Stimulated activated CD4-positive, alpha-beta T cell treated with anti-CD3 and anti-CD28 coated beads, Interleukin-12 subunit alpha, Interleukin-12 subunit beta, amount 100 ng/mL, for 4 hours (primary cell): ENCODE measurements around the gene SPHK2.
"Not testable (repeated sequence)": the region's sequence is repeated elsewhere in the genome, so short reads cannot be mapped to it uniquely, and the experiment has no call there.

ENCODE experiments used
- DNase-seq: peaks from one replicate; pipeline ENCODE4 v3.0.0-alpha.2; 2020

The SPHK2 gene

GRCh38 chr19:48624791-48625723 lies 5.8 kb downstream of the SPHK2 start:
- DNase-seq, result no peak

DNA sequence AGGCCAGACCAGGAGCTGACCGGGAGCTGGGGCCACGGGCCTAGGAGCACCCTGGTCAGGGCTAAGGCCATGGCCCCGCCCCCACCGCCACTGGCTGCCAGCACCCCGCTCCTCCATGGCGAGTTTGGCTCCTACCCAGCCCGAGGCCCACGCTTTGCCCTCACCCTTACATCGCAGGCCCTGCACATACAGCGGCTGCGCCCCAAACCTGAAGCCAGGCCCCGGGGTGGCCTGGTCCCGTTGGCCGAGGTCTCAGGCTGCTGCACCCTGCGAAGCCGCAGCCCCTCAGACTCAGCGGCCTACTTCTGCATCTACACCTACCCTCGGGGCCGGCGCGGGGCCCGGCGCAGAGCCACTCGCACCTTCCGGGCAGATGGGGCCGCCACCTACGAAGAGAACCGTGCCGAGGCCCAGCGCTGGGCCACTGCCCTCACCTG lies 6.6 kb downstream of the SPHK2 start:
- no peak for DNase-seq

- no peak for DNase-seq
Observed at GRCh38 chr19:48627201-48627864, 8.0 kb downstream of the SPHK2 start.

DNA sequence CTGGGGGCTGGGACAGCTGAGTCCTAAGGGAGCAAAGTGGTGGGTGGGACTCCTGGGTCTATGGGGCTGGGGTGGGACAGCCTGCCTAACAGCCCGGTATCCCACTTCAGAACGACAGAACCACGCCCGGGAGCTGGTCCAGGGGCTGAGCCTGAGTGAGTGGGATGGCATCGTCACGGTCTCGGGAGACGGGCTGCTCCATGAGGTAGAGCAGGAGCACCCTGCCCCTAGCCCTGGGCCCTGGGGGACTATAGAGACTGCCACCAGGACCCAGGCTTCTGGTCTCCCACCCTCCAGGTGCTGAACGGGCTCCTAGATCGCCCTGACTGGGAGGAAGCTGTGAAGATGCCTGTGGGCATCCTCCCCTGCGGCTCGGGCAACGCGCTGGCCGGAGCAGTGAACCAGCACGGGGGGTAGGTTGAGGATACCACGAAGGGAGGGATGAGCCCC lies 8.6 kb downstream of the SPHK2 start:
- no peak for DNase-seq

DNA sequence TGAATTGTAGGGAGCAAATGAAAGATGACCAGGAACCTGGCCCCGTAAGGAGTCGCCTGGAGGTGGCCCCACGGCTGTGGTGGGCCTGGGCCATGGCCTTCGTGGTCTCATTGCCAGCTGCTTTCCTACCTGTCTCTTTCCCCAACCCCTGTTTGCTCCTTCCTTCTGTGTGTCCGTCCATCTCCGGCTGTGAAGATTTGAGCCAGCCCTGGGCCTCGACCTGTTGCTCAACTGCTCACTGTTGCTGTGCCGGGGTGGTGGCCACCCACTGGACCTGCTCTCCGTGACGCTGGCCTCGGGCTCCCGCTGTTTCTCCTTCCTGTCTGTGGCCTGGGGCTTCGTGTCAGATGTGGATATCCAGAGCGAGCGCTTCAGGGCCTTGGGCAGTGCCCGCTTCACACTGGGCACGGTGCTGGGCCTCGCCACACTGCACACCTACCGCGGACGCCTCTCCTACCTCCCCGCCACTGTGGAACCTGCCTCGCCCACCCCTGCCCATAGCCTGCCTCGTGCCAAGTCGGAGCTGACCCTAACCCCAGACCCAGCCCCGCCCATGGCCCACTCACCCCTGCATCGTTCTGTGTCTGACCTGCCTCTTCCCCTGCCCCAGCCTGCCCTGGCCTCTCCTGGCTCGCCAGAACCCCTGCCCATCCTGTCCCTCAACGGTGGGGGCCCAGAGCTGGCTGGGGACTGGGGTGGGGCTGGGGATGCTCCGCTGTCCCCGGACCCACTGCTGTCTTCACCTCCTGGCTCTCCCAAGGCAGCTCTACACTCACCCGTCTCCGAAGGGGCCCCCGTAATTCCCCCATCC lies 9.4 kb downstream of the SPHK2 start:
- DNase-seq, result no peak

GRCh38 chr19:48629297-48629598 lies 9.9 kb downstream of the SPHK2 start:
- DNase-seq, result no peak

- DNase-seq, result no peak
Observed at GRCh38 chr19:48629599-48630295, 10.4 kb downstream of the SPHK2 start.

DNA sequence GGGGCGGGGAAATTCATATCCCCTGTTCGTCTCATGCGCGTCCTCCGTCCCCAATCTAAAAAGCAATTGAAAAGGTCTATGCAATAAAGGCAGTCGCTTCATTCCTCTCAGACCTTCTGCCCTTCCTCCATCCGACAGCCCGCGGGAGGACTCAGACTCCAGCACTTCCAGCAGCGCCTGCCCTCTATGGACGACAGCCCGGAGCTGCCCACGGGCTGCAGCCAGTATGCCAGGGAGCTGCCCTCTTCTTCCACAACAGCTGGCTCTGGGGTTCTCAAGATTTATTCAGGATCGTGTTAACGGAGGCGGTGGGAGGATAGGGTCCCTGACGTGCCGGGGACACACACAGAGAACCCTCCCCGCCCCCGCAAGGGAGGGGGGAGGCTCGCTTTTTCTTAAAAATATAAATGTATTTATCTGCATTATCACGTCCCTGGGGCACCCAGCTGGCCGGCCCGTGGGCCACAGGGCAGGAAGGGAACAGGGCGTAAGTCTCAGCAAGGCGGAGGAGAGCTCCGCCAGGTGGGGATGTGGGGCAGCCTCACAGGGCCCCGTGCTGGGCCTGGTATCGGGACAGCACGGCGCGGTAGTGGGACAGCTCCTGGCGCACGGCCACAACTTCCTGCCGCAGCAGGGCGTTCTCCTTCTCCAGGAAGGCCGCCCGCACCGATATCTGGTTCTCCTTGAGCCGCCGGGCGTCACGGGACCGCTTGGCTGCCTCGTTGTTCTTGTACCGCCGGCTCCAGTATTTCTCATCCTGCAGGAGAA lies 11.2 kb downstream of the SPHK2 start:
- no peak for DNase-seq

GRCh38 chr19:48631225-48631624 lies 11.9 kb downstream of the SPHK2 start:
- no peak for DNase-seq

GRCh38 chr19:48632286-48632685 lies 13.0 kb downstream of the SPHK2 start:
- not testable (repeated sequence) for DNase-seq

DNA sequence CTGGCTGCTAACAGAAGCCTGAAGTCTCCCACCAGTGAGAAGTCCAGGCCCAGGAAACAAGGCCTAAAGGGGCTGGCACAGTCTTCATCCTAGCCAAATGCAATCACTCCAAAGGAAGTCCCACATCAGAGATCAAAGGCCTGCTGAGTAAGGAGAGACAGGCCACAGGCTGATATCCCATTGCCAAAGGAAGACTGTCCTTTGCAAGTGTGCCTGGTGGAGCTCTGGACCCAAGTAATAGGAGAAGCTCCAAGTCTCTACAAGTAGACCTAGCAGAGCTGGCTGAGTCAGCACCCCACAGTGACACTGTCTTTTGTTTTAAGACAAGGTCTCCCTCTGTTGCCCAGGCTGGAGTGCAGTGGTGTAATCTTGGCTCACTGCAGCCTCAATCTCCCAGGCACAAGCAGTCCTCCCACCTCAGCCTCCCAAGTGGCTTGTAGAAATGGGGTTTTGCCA lies 13.4 kb downstream of the SPHK2 start:
- no peak for DNase-seq

- DNase-seq, result no peak
Observed at GRCh38 chr19:48633148-48634035, 14.1 kb downstream of the SPHK2 start.

- DNase-seq, result no peak
Observed at GRCh38 chr19:48634036-48634342, 14.7 kb downstream of the SPHK2 start.

DNA sequence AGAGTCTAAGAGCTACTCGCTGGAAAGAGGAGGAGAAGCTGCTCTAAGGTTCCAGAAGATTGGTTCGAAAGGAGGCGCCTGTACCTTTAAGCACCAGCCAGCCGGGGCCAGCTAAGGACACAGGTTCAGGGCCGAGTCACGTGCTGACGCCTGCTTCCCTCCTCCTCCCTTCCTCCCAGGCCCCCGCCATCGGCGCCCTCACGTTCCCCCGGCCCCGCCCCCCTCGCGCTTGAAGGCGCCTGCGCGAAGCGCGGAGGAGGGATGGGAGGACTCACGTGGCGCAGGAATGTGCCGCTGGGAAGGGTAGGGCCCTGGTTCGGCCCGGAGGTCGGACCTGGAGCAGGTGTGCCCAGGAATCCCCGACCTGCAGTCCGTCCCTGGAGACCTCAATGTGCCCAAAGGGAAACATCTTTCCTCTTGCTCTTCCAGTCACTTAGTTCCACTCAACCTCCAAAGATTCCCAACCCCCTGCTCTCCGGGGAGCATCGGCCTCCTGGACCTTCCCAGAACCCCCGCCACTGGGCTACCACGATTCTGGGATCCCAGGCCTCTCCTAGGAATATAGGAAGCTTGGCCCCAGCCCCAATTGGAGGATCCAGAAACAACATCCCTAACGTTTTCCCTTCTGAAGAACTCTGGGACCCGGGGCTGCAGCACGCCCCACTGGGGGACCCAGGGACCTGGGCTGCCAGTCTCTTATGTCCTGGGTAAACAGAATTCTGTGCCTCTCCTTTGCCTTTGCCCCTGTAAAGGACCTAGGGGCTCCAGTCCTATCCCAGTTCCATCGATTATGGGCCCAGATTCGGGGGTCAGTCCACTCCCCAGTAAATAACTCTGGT lies 15.3 kb downstream of the SPHK2 start:
- DNase-seq, result peak; percentile 95

DNA sequence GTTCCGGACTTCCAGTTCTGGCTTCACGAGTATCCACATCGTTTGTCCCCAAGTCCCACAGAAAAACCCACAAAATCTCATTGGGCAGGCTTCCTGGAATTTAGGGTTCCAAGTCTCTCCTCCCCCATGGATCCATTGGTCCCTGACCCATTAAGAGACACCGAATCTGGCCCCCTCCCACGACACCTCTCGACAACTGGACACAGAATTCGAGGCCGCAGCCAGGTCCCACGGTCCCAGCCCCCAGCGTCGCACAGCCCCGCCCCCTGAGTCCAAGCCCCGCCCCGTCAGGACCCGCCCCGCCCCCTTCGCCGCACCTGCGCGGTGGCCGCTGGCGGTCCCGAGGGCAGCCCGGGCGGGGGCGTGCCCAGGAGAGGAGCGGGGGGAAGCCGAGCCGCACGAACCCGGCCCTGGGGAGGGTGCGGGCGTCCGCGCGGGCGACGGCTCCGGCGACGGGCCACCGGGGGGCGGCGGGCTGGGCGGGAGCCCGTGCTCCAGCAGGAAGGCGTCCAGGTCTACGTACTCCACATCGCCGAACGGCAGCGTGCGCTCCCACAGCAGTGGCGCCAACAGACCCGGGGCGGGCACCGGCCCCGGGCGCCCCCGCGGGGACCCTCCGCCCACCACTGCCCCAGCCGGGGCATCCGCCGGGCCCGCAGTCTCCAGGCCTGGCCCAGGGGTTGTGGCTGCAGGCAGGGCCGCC lies 16.1 kb downstream of the SPHK2 start:
- peak; percentile 78 for DNase-seq

- DNase-seq, result no peak
Observed at GRCh38 chr19:48635966-48636858, 16.9 kb downstream of the SPHK2 start.

DNA sequence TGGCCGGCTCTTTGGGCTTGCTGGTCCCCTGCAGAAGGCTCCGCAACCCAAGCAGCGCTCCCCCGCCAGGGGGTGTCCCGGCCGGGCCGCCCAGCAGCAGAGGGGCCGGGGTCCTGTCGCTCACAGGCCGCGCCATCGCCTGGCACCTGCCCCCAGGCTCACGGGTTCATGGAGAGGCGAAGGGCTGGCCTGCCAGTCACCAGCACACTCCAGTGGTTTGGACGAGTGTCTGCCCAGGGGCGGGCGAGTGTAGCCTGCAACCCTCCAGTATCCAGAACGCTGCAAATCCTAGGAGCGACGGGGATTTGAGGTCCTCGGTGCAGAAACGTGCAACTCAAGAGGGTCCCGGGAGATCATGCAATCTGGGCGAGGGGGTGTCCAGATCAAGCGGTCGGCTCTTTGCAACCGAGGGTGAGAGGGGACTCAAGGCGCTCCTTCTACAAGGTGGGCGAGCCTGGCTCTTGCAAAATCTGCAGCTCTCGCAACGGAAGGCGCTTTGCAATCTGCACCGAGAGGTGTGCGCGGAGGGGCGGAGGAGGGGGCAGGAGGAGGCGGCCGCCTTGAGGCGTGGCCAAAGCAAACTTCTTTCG lies 17.6 kb downstream of the SPHK2 start, which contains the start of gene DBP:
Gene DBP (minus strand): TSS at position 521 of the 590 bp plus-strand sequence. CDS start 385 bp downstream, at position 136.
- no peak for DNase-seq
